GM12864 (cell line): ENCODE results near the gene LRRC59.
"Not testable (repeated sequence)": the region's sequence is repeated elsewhere in the genome, so short reads cannot be mapped to it uniquely, and the experiment has no call there.

ENCODE experiments used
- DNase-seq: peaks from one replicate; pipeline ENCODE4 v3.0.0-alpha.2; 2011; ENCODE audit warnings: low read depth
- H3K4me3 ChIP-seq: 2 replicates; pipeline ENCODE4 v1.5.1; 2011; ENCODE audit warnings: mild to moderate bottlenecking, low read depth, low read length, control low read depth
- TF ChIP-seq, protein P1 (sequence below): IDR thresholded peaks from 2 replicates; pipeline ENCODE4 v1.5.1; 2011; ENCODE audit warnings: low read depth, mild to moderate bottlenecking, moderate library complexity, low read length, control low read depth, inconsistent platforms; ENCODE audit errors: missing control alignments

LRRC59 gene

GRCh38 chr17:50412188-50412732 lies 14.9 kb upstream of the LRRC59 start:
- no peak overlapping the region for H3K4me3 ChIP-seq
- TF ChIP-seq, protein P1, sequence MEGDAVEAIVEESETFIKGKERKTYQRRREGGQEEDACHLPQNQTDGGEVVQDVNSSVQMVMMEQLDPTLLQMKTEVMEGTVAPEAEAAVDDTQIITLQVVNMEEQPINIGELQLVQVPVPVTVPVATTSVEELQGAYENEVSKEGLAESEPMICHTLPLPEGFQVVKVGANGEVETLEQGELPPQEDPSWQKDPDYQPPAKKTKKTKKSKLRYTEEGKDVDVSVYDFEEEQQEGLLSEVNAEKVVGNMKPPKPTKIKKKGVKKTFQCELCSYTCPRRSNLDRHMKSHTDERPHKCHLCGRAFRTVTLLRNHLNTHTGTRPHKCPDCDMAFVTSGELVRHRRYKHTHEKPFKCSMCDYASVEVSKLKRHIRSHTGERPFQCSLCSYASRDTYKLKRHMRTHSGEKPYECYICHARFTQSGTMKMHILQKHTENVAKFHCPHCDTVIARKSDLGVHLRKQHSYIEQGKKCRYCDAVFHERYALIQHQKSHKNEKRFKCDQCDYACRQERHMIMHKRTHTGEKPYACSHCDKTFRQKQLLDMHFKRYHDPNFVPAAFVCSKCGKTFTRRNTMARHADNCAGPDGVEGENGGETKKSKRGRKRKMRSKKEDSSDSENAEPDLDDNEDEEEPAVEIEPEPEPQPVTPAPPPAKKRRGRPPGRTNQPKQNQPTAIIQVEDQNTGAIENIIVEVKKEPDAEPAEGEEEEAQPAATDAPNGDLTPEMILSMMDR, result no peak
- DNase-seq, result no peak

- no peak for DNase-seq
- TF ChIP-seq, protein P1, result no peak
- no peak overlapping the region for H3K4me3 ChIP-seq
Observed at GRCh38 chr17:50407921-50408320, 10.6 kb upstream of the LRRC59 start.

- no peak for DNase-seq
- H3K4me3 ChIP-seq, result no peak overlapping the region
- TF ChIP-seq, protein P1, result no peak
Observed at GRCh38 chr17:50406578-50406977, 9.3 kb upstream of the LRRC59 start.

DNA sequence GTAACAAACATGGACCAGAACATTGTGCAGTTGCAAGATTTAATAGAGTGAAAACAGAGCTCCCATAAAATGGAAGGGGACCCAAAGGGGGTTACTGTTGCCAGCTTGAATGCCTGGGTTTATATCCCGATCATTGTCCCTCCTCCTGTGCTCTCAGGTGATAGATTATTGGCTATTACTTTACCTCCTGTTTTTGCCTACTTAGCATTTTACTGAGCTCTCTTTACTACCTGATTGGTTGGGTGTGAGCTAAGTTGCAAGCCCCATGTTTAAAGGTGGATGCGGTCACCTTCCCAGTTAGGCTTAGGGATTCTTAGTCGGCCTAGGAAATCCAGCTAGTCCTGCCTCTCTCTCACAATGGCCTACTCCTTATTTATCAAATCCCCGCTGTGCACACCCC lies 8.0 kb upstream of the LRRC59 start:
- H3K4me3 ChIP-seq, DNase-seq: not testable (repeated sequence)

DNA sequence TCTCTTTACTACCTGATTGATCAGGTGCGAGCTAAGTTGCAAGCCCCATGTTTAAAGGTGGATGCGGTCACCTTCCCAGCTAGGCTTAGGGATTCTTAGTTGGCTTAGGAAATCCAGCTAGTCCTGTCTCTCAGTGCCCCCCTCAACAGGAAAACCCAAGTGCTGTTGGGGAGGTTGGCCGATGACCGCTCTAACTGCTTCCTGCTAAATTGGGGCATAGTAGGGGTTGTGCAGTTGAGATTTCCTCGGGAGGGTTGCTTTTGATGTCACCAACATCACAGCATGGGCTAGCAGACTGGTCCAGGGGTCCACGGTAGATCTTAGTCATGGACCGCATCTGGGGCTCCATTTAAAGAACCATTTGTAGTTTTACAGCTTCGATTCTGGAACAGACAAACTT lies 2.3 kb upstream of the LRRC59 start:
- not testable (repeated sequence) for DNase-seq

DNA sequence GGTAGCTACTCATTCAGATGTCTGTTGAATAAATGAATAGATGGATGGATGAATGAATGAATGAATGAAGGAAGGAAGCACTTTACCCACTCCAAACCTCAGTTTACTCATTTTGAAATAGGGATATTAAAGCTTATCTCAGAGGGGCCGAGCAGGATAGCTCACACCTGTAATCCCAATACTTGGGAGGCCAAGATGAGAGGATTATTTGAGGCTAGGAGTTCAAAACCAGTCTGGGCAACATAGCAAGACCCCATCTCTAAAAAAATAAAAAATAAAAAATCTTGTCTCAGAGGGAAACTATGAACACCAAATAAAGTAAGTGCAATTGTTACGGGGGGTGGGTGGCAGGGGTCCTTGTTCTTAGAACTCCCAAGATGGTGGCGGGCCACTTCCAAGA lies 1.3 kb upstream of the LRRC59 start:
- not testable (repeated sequence) for H3K4me3 ChIP-seq, DNase-seq

More for the DNA sequence above, 2.3 kb upstream of the LRRC59 start:
- not testable (repeated sequence) for H3K4me3 ChIP-seq

DNA sequence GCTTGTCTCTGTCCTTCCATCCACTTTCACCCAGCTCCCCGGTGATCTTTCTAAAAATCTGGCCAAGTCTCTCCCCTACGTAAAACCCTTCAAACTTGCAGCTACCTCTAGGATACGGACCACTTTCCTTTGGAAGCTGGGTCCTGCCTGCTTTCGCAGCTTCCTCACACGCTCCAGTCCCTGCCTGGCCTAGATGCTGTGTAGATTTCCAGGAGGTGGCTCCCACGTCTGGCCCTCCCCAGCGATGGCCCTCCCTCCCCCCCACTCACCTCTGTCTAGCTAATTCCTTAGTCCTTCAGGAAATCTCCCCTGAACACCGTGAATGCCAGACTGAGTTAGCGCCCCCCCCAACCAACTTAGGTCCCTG lies 579 bp upstream of the LRRC59 start:
- no peak for DNase-seq
- TF ChIP-seq, protein P1, result no peak
- H3K4me3 ChIP-seq, result peak overlapping the region; percentile 80

- peak overlapping the region; percentile 80 for H3K4me3 ChIP-seq
- TF ChIP-seq, protein P1, result no peak
- no peak for DNase-seq
Observed at GRCh38 chr17:50396261-50397110, 837 bp downstream of the LRRC59 start.

GRCh38 chr17:50394711-50395110 lies 2.6 kb downstream of the LRRC59 start:
- no peak for DNase-seq
- H3K4me3 ChIP-seq, result no peak overlapping the region
- TF ChIP-seq, protein P1, result no peak
